Adrenal gland (tissue), 12 donors: Measurements from ENCODE around the gene CADM1. TPM values are rescaled to one million over a fixed set of nuclear protein-coding genes. Genes with fewer than 3 reads are reported as not detected.

Experiments
- DNase-seq, 7 donors: peaks; one replicate each; pipeline ENCODE4 v3.0.0-alpha.2; 2019 to 2020
- H3K27ac ChIP-seq, 5 donors: fragments of 200-600 bp; sonication (generic) in 4 of 5; 1 replicate in 3 of 5; 2 replicates in 2 of 5; pipeline versions ENCODE4 v1.5.1 to v1.8.0; 2016 to 2020; ENCODE audit warnings: mild to moderate bottlenecking in 1 of 5
- H3K27me3 ChIP-seq: fragments of 200-600 bp; 2 replicates; pipeline ENCODE4 v1.8.0; 2021
- H3K36me3 ChIP-seq, 2 donors: fragments of 200-600 bp; replicated peaks in 1 of 2; 1 replicate in 1 of 2; 2 replicates in 1 of 2; pipeline versions ENCODE4 v1.5.1 to v1.8.0; 2018 to 2022
- H3K4me1 ChIP-seq, 2 donors: fragments of 200-600 bp; replicated peaks in 1 of 2; 1 replicate in 1 of 2; 2 replicates in 1 of 2; pipeline versions ENCODE4 v1.5.1 to v1.8.0; 2018 to 2021
- H3K4me3 ChIP-seq, 4 donors: fragments of 200-600 bp; sonication (generic) in 3 of 4; one replicate each; pipeline ENCODE4 v1.5.1; 2016 to 2018
- H3K9me3 ChIP-seq, 3 donors: fragments of 200-600 bp; sonication (generic) in 1 of 3; replicated peaks in 1 of 3; 1 replicate in 2 of 3; 2 replicates in 1 of 3; pipeline versions ENCODE4 v1.5.1 to v1.8.0; 2016 to 2021
- CTCF ChIP-seq, 6 experiments: fragments of 450-650 bp in 4 of 6; fragments of 200-600 bp in 2 of 6; sonication (generic) in 1 of 6; IDR thresholded peaks; 1 replicate in 5 of 6; 2 replicates in 1 of 6; pipeline versions ENCODE4 v1.5.1 to v1.8.0; 2016 to 2021; ENCODE audit warnings: antibody characterized with exemption in 6 of 6, mild to moderate bottlenecking in 2 of 6, moderate library complexity in 1 of 6
- POLR2A ChIP-seq, 2 donors: fragments of 450-650 bp; IDR thresholded peaks; one replicate each; pipeline ENCODE4 v1.6.1; 2017; ENCODE audit warnings: antibody characterized with exemption in 2 of 2, mild to moderate bottlenecking in 2 of 2, moderate library complexity in 1 of 2
- WGBS, 4 donors: extraction: QIAGEN DNeasy Blood & Tissue Kit in 2 of 4; methylation state at CpG; one replicate each; pipeline versions ENCODE4 v1.1.5 to v1.1.7; 2013 to 2017; 5-methylcytosine and 5-hydroxymethylcytosine counted together
- intact Hi-C, 2 donors: fragments of 100-400 bp; cut with DNase I; formaldehyde crosslinking; loops; one replicate each; pipeline versions ENCODE4 v1.14.1 to v1.15.0; 2022 to 2023
- polyA plus RNA-seq, 3 donors: library from polyadenylated mRNA; stranded (reverse); fragments of 200-250 nt in 2 of 3; fragments of 350-450 nt in 1 of 3; fragmentation: Illumina TruSeq in 1 of 3; extraction: RNeasy Lipid Tissue Mini Kit (QIAGEN cat#74804) in 1 of 3; gene quantifications; one replicate each; pipeline ENCODE4 v1.2.3, GENCODE V29; 2013 to 2014
- total RNA-seq, 9 donors: library from RNA; depleted of rRNA in 4 of 9; stranded (reverse); fragments of >200 nt in 4 of 9; fragments of 120-200 nt in 1 of 9; fragmentation: NEBNext Ultra II Directional in 1 of 9; extraction: Animal tissue kit (Norgen Biotek cat#: 25700) in 1 of 9; gene quantifications; one replicate each; pipeline versions ENCODE4 v1.1.0 to v1.2.4, GENCODE V29; 2013 to 2023
- donor health status: healthy with polysubstance abuse.
- donor health status: Bipolar disorder and iron deficiency.
- donor health status: DM: yes; HTN: yes; CAD: no.
- donor health status: DM: no; HTN: no; CAD: no.
- donor health status: DM: no; HTN: no; CAD: no.
- donor health status: DM: yes; HTN: yes; CAD: no.

The CADM1 gene
- total and polyA plus RNA-seq, 12 donors = 21.6 to 256 (median 39.8) TPM

GRCh38 chr11:115368616-115369015 is 135.6 kb downstream of the CADM1 start:
- TF ChIP-seq CTCF (IDR thresholded peaks at IDR 0.05) (no peak), POLR2A (IDR thresholded peaks at IDR 0.05) (no peak)
- no peak for DNase-seq

GRCh38 chr11:115366826-115367225 is 137.4 kb downstream of the CADM1 start:
- Histone ChIP-seq H3K27me3 (no peaks in the 10 kb centered on the region), H3K4me1 (no peaks in the 10 kb centered on the region), H3K4me3 (no peak overlapping the region), H3K27ac (no peak overlapping the region), H3K36me3 (no peaks in the 10 kb centered on the region), H3K9me3 (no peaks in the 10 kb centered on the region)
- intact Hi-C loops = no loop called here
- DNase-seq = no peak
- TF ChIP-seq POLR2A (IDR thresholded peaks at IDR 0.05) = no peak
- TF ChIP-seq CTCF (IDR thresholded peaks at IDR 0.05) = no peak
- 90 to 96% (median 92%) methylated on average over 5 of the region's 5 CpGs for WGBS, 4 donors

More at GRCh38 chr11:115368616-115369015, 135.6 kb downstream of the CADM1 start:
- no peak overlapping the region for H3K27ac ChIP-seq
- H3K4me1 ChIP-seq = no peaks in the 10 kb centered on the region
- H3K9me3 ChIP-seq = no peaks in the 10 kb centered on the region
- intact Hi-C loops = no loop called here
- no peaks in the 10 kb centered on the region for H3K36me3 ChIP-seq
- no peak overlapping the region for H3K4me3 ChIP-seq
- no peaks in the 10 kb centered on the region for H3K27me3 ChIP-seq

GRCh38 chr11:115365907-115366306 is 138.3 kb downstream of the CADM1 start:
- Histone ChIP-seq H3K4me1 (no peaks in the 10 kb centered on the region), H3K36me3 (no peaks in the 10 kb centered on the region), H3K4me3 (no peak overlapping the region), H3K27ac (no peak overlapping the region), H3K27me3 (no peaks in the 10 kb centered on the region), H3K9me3 (no peaks in the 10 kb centered on the region)
- intact Hi-C loops = no loop called here
- no peak for TF ChIP-seq POLR2A (IDR thresholded peaks at IDR 0.05)
- no peak for TF ChIP-seq CTCF (IDR thresholded peaks at IDR 0.05)
- DNase-seq = no peak
- 77 to 82% (median 79%) methylated on average over 4 of the region's 4 CpGs for WGBS, 4 donors

- H3K4me3 ChIP-seq = no peak overlapping the region
- H3K9me3 ChIP-seq = no peaks in the 10 kb centered on the region
- no peak for TF ChIP-seq CTCF (IDR thresholded peaks at IDR 0.05)
- TF ChIP-seq POLR2A (IDR thresholded peaks at IDR 0.05) = no peak
- H3K27ac ChIP-seq = no peak overlapping the region
- H3K27me3 ChIP-seq = no peaks in the 10 kb centered on the region
- peak in 1 of 7 donors; percentile 9 for DNase-seq
- intact Hi-C loops = no loop called here
- no peaks in the 10 kb centered on the region for H3K4me1 ChIP-seq
- no peaks in the 10 kb centered on the region for H3K36me3 ChIP-seq
- 57 to 73% (median 63%) methylated on average over 3 of the region's 3 CpGs for WGBS, 4 donors
Measured at GRCh38 chr11:115364896-115365295, 139.3 kb downstream of the CADM1 start.
